Stimulated activated CD8-positive, alpha-beta memory T cell treated with anti-CD3 and anti-CD28 coated beads, Interleukin-7, amount 100 ng/mL, for 1 hour (primary cell): Measurements from ENCODE around the gene ARHGAP23.

Experiments
- DNase-seq, 2 donors: peaks; one replicate each; pipeline ENCODE4 v3.0.0-alpha.2; 2020; ENCODE audit warnings: low read depth in 2 of 2

ARHGAP23 gene, protein sequence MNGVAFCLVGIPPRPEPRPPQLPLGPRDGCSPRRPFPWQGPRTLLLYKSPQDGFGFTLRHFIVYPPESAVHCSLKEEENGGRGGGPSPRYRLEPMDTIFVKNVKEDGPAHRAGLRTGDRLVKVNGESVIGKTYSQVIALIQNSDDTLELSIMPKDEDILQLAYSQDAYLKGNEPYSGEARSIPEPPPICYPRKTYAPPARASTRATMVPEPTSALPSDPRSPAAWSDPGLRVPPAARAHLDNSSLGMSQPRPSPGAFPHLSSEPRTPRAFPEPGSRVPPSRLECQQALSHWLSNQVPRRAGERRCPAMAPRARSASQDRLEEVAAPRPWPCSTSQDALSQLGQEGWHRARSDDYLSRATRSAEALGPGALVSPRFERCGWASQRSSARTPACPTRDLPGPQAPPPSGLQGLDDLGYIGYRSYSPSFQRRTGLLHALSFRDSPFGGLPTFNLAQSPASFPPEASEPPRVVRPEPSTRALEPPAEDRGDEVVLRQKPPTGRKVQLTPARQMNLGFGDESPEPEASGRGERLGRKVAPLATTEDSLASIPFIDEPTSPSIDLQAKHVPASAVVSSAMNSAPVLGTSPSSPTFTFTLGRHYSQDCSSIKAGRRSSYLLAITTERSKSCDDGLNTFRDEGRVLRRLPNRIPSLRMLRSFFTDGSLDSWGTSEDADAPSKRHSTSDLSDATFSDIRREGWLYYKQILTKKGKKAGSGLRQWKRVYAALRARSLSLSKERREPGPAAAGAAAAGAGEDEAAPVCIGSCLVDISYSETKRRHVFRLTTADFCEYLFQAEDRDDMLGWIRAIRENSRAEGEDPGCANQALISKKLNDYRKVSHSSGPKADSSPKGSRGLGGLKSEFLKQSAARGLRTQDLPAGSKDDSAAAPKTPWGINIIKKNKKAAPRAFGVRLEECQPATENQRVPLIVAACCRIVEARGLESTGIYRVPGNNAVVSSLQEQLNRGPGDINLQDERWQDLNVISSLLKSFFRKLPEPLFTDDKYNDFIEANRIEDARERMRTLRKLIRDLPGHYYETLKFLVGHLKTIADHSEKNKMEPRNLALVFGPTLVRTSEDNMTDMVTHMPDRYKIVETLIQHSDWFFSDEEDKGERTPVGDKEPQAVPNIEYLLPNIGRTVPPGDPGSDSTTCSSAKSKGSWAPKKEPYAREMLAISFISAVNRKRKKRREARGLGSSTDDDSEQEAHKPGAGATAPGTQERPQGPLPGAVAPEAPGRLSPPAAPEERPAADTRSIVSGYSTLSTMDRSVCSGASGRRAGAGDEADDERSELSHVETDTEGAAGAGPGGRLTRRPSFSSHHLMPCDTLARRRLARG (N-terminal part only)

DNA sequence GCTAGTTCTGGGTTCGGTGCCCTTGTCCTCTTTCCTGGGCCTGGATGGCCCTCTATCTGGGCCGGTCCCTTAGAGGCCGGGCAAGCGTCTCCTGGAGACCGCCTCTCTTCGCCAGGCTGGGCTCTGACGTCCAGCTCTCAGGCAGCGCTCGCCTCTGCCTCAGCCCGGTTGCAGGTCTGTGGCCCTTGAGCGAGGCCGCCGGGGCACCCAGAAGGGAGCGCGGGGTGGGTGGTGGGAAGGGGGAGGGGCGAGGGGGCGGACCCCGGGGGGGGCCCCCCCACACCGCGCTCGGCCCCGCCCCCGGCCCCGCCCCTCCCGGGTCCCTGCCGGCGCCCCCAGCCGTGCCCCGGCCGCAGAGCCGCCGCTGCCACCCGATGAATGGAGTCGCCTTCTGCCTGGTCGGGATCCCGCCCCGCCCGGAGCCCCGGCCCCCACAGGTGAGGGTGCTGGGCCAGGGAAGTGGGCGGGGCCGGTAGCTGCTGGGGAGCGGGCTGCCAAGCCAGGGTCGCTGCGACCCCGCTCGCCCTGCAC lies at the start of gene ARHGAP23:
Gene ARHGAP23 (plus strand): TSS at position 353 of the 531 bp plus-strand sequence. CDS start 22 bp downstream, at position 375.
- DNase-seq: no peak

DNA sequence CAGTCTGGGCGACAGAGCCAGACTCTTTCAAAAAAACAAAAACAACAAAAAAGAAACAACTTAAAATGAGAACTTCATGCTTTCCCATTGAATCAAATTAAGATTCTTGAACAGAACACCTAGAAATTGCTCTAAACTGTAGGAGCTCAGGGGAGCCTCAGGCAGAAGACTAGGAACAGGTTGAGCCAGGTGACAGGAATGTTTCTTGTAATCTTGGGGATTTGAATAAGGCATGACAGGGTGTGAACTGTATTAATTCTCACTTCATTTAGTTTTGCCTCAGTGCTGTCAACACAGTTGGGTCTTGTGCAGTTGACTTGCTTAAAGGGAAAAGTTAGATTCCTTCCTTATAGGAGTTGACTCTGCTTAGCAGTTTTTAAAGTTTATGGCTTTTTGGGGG lies 48.8 kb upstream of the ARHGAP23 start:
- DNase-seq: no peak

DNA sequence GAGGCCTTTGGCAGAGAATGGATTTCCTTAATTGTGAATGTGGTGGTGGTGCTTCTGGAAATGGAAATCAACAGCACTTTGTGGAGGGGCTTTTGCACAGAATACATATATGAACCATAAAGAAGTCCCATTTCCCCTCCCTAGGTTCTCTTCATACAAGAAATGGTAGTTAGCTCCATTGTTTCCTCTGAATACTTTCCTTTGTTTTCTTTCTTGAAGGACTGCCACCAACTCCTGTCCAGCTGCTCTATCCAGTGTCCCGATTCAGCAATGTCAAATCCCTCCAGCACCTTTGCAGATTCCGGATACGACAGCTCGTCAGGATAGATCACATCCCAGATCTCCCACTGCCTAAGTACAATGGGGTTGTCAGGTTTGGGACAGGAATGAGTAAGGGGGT lies 33.2 kb upstream of the ARHGAP23 start:
- DNase-seq: no peak

DNA sequence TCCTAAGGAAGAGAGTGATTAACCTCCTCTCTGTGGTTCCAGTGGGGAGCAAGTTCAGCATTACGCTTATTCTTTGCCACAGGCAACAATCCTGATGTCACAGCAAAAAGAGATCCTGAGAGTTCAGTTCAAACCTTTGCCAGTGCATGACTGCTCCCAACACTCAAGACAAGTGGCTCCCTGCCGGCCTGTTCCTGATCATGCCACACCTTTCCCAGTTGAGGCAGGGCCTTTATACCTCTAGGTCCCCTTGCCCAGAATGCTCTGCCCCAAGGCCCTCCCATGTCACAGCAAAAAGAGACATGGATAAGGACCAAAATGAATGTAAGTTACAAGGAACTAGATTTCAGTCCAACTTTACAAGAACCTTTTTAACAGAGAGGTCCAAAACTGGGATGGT lies 31.0 kb upstream of the ARHGAP23 start:
- DNase-seq: no peak

DNA sequence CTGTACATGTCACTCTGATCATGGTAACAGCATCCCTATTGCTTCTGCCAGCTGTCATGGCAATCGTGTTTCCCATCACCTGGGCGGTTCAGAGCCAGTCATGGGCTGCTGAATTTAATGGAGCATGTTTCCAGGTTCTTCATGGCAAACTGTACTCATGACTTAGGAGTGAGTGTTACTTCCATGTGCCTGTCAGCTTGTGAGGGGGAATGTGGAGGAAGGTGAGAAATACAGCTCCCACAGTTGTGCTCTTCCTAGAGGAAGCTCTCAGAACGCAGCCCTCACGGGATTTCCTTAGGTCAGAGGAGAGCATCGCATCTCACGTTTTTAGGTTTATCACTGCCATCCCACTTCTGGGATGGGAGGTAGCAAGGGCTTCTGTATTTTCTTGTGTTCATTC lies 28.0 kb upstream of the ARHGAP23 start:
- no peak for DNase-seq

DNA sequence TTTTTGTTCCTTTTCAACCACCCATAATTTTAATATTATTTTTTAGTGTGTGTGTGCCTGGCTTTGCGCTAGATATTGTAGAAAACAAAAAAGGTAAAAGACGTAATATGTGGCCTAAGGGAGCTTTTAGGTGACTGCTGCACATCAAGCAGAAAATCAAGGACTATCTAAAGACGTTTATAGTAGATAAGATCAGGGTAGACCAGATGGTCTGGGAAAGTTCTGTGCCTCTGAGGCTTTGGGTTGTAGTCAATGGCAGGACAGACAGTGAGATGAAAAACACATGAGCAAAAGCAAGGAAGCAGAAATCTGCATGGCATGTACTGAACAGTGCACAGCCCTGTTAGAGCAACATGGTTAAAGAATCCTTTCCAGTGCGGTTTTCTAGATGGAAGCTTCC lies 26.8 kb upstream of the ARHGAP23 start:
- no peak for DNase-seq

DNA sequence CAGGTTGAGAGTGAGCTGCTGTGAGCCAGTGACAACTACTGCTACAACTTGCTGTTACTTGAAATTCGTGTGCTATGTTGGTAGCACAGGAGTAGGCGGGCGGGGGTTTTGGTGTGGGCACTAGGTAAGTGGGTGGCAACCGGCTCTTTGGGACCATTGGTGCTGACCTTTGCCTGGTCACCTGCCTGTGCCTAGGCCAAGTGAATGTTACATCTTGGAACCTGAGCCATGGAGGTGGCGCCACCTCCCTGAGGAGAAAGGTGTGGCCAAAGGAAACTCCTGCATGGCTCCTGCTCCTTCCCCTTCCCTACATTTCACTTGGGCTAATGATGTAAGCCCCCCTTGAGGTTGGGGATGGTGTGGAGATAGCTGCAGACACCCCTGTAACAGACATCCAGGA lies 25.4 kb upstream of the ARHGAP23 start:
- no peak for DNase-seq

GRCh38 chr17:38403491-38403890 lies 24.8 kb upstream of the ARHGAP23 start:
- DNase-seq: no peak

- no peak for DNase-seq
Observed at GRCh38 chr17:38404174-38404943, 23.9 kb upstream of the ARHGAP23 start.

DNA sequence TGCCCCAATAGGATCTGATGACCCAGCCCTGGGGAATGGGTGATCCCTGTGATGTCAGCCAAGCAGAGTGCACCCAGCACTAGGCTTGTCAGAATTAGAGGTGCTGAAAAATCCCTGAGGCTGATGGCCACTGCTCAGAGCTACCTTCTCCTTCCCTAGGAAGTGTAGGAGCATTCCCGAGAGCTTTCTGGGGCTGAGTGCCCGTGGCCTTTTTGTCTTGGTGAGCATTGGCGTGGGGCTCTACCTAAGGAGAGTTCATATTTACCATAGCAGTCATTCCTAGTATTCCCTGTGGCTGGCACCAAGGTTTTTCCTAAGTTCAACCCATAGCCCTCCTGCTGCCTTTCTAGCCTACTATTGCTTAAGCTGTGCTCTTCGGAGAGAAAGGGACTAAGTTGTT lies 22.6 kb upstream of the ARHGAP23 start:
- no peak for DNase-seq

DNA sequence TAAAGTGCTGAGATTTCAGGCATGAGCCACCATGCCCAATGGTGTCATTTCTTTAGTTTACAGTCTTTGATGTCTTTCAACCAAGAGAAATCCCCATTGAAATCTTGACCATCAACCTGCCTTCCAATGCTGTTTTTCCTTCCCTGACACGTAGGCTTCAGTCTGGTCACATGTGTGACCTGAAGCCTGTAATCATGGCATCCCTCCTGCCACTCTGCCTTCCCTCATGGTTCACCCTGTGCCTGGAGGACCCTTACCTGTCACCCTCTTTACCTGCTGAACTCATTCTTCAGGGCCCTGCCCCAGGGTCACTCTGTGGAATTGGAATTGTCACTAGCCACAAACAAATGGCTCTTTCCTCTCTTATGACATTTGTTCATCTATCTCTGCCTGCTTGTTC lies 18.1 kb upstream of the ARHGAP23 start:
- no peak for DNase-seq

- DNase-seq: no peak
Observed at GRCh38 chr17:38415250-38416194, 12.7 kb upstream of the ARHGAP23 start.

DNA sequence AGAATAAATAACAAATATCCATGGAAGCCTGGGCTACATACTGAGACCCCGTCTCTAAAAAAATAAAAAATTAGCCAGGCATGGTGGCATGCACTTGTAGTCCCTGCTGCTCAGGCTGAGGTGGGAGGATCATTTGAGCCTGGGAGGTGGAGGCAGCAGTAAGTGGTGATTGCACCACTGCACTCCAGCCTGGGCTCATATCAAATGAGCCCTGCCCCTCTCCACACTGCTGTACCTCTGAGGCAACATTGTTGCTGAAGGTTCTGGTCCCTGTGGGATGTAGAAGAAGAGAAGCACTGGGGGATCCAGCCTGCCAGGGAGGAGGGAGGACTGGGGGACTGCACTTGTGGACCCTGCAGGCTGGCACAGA lies 11.4 kb upstream of the ARHGAP23 start:
- DNase-seq: no peak

DNA sequence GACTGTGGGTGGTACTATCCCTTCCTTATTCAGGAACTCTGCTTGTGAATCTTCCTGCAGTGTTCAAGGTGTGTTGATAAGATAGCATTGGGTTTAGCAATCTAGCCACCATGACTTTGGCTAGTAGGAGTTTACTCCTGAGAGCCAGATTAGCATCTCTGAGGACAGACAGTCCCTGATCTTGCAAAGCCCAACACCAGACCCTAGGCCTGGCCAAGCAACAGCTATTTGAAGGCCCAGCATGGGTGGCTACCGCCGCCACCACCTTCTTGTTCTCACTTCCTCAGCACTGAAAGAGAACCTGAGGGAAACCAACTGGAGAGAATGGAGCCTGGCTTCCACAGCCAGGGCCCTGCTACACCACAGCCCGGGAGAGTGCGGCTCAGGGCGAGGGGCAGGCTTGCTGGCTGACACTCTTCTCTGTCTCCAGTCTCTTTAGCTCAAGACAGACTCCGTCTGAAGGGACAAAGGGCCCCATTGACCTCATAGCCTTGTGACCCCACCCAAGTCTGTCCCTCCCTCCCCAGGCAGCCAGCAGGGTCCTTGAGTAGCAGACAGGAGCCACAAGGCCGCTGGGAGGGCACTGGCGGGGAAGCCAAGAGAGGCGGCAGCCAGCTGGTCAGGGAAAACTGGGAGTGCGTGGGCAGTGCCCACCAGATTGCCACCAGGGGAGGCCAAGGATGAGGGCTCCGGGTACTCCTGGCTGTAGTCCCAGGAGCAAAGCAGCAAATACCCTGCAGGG lies 10.9 kb upstream of the ARHGAP23 start:
- DNase-seq: no peak

DNA sequence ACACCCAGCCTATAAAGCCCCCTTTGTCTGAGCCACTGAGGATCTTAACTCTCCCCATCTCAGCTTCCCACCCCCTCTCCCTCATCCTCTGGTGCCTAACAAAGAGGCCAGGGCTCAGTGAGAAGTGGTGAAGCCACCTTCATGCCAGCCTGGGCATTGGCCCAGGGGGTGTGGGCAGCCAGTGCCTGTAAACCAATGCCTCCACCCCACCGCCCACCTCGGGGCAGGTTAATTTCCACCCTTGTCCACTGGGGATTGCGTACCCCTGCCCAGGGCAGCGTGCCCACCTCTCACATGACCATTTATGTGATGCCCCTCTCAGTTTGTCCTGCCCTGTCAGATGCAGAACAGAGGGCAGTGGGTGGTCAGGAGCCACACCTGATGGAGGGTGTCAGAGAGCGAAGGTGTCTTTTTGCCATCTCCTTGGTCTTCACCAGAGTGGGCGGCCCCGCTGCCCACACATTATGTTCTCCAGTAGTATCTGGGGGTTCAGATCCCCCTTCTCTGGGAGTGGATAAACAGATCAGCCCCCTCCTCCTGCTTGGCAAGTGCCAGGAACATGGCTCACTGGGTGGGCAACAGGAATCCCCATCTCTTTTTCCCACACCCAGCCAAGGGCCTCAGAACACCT lies 10.1 kb upstream of the ARHGAP23 start:
- no peak for DNase-seq

DNA sequence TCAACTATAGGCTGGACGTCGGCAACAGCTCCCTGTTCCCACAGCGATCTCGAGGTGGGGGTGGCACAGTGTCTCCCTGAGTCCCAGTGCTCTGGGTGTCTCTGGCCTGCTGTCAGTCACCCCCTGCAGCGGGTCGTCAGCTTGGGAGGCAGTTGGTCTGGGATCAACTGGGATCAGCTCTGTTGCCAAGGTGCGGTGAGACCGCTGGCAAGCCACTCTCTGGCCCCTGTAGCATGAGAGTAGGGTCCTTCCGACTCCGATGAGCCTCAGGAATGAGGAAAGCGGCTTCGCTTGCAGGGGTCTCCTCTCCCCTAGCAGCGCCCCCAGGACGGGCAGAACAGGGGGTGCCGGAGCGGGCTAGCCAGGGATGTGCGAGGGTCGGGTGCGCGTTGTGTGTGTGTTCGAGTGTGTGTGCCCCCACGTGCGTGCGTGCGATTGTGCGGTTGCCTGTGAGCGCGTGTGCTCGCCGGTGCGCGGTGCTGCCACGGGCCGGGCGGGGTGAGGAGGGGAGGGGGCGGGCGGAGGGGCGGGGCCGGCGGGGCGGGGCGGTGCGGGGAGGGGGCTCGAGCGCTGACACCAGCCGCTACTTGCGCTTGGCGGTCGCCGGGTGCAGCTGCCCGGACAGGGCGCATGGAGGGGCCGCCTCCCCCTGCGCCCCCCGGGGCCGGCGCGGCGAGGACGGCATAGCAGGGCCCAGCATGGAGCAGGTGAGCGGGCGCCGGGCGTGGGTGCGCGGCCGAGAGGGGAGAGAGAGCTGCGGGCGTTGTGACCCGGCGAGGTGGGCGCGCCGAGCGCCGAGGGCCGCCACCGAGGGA lies 9.4 kb upstream of the ARHGAP23 start:
- DNase-seq: no peak

DNA sequence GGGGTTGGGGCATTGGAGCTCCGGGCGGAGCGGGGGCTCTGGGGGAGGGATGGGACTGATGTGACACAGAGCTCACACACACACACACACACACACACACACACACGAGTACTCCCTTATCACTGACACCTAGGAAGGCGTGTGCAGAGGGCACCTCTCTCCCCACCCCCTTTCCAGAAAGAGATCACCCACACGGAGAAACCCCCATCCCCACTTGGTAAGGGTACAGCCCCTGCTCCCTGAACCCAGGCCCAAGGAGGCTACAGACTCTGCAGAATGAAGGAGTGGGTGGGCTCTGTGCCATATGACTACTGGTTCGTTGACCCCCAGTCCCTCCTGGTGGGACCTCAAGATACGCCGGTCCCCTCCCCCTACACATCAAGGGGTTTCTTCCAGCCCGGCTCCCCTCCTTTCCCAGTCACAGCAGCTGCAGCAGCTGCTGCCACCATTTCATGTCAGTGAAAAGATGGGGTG lies 8.7 kb upstream of the ARHGAP23 start:
- no peak for DNase-seq

GRCh38 chr17:38420518-38420917 lies 7.7 kb upstream of the ARHGAP23 start:
- DNase-seq: no peak
